Stimulated activated CD4-positive, alpha-beta T cell treated with anti-CD3 and anti-CD28 coated beads, Interleukin-4, amount 100 ng/mL, for 48 hours (primary cell): Measurements from ENCODE around the gene DIPK1B.

Experiments
- DNase-seq, 2 donors: peaks; one replicate each; pipeline ENCODE4 v3.0.0-alpha.2; 2020; ENCODE audit warnings: low read depth in 2 of 2

DIPK1B gene

GRCh38 chr9:136673088-136673974 is 39.0 kb upstream of the DIPK1B start:
- no peak for DNase-seq

GRCh38 chr9:136673975-136674785 is 38.2 kb upstream of the DIPK1B start:
- DNase-seq = no peak

- no peak for DNase-seq
Measured at GRCh38 chr9:136674786-136675349, 37.5 kb upstream of the DIPK1B start.

GRCh38 chr9:136675477-136676296 is 36.7 kb upstream of the DIPK1B start:
- DNase-seq = no peak

GRCh38 chr9:136676297-136676794 is 36.0 kb upstream of the DIPK1B start:
- DNase-seq = no peak

GRCh38 chr9:136676920-136677686 is 35.3 kb upstream of the DIPK1B start:
- DNase-seq = no peak

GRCh38 chr9:136678034-136678433 is 34.3 kb upstream of the DIPK1B start:
- no peak for DNase-seq

- no peak for DNase-seq
Measured at GRCh38 chr9:136678624-136679023, 33.7 kb upstream of the DIPK1B start.

GRCh38 chr9:136679431-136679941 is 32.9 kb upstream of the DIPK1B start:
- no peak for DNase-seq

GRCh38 chr9:136681029-136681428 is 31.3 kb upstream of the DIPK1B start:
- DNase-seq = no peak

GRCh38 chr9:136681945-136682699 is 30.2 kb upstream of the DIPK1B start:
- DNase-seq = no peak

GRCh38 chr9:136682710-136683109 is 29.7 kb upstream of the DIPK1B start:
- DNase-seq = no peak

- DNase-seq = no peak
Measured at GRCh38 chr9:136683173-136683745, 29.1 kb upstream of the DIPK1B start.

GRCh38 chr9:136683755-136684154 is 28.6 kb upstream of the DIPK1B start:
- DNase-seq = no peak

- DNase-seq = no peak
Measured at GRCh38 chr9:136684339-136684738, 28.0 kb upstream of the DIPK1B start.

- DNase-seq = no peak
Measured at GRCh38 chr9:136684799-136685198, 27.6 kb upstream of the DIPK1B start.

- no peak for DNase-seq
Measured at GRCh38 chr9:136685216-136685615, 27.2 kb upstream of the DIPK1B start.

- no peak for DNase-seq
Measured at GRCh38 chr9:136685790-136686533, 26.4 kb upstream of the DIPK1B start.

- no peak for DNase-seq
Measured at GRCh38 chr9:136686534-136686793, 25.9 kb upstream of the DIPK1B start.
